ENCODE data around the gene SHD.
A peak's percentile ranks its signal among the peaks of the same experiment; 100 is the strongest.
"Not testable (repeated sequence)": the region's sequence is repeated elsewhere in the genome, so short reads cannot be mapped to it uniquely, and the experiment has no call there.

SHD gene

DNA sequence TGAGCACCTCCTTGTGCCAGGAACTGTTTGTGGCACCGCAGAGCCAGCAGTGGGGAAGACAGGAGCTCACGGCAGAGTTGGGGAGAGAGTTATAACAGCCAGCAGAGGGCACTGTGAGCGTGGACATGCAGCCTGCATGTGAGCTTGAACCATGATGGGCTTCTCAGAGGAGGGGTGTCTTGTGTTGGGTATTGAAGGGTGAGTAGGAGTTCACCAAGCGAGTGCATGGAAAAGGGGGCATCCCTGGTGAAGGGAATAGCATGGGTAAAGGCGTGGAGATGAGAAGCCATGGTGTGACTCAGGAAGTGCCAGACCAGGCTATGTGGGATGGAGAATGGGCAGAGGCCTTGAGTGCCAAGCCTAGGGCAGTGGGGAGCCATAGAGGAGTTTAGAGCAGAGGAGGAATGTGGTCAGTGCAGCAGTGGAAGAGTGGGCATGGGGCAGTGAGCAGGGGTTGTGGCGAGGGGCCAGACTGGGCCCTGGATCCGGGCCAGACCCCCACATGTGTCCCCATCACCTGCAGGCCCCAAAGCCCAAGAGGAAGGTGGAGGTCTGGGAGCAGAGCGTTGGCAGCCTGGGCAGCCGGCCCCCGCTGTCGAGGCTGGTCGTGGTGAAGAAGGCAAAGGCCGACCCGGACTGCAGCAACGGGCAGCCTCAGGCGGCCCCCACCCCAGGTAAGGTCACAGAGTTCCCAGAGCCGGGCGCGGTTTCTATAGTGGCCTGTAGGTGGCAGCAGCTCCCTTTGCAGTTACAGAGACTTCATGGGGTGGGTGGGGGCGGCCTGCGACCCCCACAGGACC, 11.8 kb upstream of the SHD start:
- DNase-seq (ENCODE audit: low read depth), result peak; percentile 21

DNA sequence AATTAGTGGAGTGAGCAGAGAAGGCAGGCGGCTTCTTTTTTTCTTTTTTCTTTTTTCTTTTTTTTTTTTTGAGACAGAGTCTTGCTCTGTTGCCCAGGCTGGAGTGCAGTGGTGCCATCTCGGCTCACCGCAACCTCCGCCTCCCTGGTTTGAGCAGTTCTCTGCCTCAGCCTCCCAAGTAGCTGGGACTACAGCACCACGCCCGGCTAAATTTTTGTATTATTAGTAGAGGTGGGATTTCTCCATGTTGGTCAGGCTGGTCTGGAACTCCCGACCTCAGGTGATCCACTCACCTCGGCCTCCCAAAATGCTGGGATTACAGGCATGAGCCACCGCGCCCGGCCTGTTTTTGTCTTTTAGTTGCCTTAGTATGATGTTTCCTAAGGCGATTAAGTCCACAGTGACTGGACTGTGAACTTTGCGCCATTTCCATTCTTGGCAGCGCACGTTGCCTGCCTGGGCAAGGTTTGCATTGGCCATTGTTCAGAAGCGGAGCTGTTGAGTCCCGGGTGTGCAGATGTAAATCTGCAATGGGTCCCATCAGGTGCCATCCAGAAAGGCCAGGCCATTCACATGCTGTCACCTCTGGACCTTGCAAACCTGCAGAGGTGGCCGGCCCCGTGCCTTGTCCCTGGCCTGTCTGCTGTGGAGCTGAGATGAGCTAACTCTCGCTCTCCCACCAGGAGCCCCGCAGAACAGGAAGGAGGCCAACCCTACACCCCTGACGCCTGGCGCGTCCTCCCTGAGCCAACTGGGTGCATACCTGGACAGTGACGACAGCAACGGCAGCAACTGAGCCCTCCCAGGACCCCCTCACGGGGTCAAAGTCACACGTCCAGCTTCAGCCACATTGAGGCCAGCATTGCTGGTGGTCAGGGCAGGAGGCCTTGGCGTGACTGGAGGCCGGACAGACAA, 10.9 kb upstream of the SHD start:
- DNase-seq (ENCODE audit: low read depth), result no peak

DNA sequence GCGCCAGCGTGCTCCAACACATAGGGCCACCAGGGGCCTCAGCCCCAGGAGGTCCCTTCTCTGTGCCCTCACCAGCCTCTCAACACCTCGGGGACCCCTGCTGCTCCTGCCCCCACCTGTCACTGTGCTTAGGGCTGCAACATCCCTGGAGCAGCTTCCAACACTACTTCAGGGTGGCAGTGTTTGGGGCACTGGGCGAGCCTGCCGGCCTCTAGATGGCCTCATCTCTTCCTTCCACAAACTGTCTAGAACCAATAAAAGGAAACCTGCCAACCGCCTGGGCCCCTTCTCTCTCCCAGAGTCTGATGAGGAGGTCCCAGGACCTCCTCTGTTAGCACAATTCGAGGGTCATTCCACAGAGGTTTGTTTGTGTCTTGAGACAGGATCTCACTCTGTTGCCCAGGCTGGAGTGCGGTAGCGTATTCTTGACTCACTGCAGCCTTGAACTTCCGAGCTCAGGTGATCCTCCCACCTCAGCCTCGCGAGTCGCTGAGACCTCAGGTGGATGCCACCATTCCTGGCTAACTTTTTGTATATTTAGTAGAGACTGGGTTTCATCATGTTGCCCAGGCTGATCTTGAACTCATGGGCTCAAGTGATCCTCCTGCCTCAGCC, 10.1 kb upstream of the SHD start:
- no peak for DNase-seq (ENCODE audit: low read depth)

DNA sequence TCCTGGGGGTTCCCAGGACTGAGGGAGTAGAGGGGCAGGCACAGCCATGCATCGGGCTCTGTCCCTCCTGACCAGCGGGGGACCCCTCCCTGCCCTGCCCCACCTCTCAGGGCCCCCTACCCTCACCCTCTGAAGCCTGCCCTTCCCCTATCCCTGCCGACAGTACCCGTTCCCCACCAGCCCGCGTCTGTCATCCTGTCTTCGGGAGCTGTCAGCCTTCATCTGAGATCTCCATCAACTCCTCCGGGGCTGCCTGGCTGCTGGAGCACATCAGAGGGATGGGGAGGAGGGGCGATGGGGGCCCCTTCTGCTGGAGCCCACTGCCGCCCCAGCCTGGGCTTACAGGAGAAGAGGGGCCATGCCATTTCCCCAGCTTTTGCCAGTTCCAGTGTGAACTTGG, 6.2 kb upstream of the SHD start:
- DNase-seq (ENCODE audit: low read depth), result no peak

DNA sequence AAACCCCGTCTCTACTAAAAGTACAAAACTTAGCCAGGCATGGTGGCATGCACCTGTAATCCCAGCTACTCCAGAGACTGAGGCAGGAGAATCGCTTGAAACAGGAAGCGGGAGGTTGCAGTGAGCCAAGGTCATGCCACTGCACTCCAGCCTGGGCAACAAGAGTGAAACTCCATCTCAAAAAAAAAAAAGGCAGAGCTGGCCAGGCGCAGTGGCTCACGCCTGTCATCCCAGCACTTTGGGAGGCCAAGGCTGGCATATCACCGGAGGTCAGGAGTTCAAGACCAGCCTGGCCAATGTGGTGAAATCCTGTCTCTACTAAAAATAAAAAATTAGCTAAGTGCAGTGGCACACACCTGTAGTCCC, 4.8 kb upstream of the SHD start:
- DNase-seq (ENCODE audit: low read depth), result not testable (repeated sequence)

DNA sequence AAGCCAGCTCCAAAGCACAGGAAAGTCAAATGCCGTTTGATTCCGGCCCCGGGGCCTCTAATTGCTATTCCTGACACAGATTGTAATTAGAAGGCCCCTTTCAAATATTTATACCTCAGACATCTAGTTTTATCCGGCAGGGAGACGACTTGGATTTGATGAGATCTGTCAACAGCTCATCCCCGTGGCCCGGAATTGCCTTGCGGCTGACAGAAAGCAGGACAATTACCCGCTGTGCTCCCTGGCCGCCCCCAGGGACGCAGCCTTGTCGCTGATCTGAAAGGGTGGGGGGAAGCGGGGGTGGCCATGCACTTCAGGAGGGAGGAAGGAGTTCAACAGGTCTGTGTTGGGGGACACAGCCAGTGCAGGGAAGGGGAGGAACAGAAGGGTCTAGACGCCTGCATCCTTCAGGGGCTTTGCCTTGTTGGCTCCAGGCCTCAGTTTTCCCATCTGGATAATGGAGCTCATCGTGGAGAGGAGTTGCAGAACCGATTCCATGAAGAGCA, 1.8 kb upstream of the SHD start:
- no peak for DNase-seq (ENCODE audit: low read depth)

DNA sequence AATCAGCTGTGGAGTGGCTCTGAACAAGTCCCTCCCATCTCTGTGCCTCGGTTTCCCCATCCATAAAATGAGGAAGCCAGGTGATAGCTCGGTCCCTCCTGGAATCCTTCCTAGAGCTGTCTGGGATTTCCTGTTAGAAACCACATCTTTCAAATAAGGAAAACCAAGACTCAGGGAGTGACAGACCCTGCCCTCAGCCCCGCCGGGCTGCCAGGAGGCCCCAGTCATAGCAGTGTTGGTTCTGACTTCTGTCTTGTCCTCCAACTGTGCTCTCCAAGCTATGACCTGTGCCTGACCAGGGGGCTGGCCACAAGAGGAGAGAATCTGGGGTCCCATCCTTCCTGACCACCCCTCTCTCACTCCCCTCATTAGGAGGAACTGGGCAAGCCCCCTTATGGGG, 1.1 kb upstream of the SHD start:
- no peak for DNase-seq (ENCODE audit: low read depth)

DNA sequence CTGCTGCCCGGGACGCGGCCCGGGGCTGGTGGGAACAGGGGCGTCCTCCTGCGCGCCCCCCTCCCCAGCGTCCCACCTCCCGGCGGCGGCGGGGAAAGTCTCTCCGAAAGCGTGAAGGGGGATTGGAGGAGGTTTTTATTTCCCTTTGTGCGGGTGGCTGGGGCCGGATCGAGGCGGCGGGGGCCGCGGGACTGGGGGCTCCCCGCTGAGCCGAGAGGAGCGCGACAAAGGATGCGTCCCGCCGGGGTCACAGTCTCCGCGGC, 132 bp downstream of the SHD start:
- DNase-seq (ENCODE audit: low read depth), result no peak

DNA sequence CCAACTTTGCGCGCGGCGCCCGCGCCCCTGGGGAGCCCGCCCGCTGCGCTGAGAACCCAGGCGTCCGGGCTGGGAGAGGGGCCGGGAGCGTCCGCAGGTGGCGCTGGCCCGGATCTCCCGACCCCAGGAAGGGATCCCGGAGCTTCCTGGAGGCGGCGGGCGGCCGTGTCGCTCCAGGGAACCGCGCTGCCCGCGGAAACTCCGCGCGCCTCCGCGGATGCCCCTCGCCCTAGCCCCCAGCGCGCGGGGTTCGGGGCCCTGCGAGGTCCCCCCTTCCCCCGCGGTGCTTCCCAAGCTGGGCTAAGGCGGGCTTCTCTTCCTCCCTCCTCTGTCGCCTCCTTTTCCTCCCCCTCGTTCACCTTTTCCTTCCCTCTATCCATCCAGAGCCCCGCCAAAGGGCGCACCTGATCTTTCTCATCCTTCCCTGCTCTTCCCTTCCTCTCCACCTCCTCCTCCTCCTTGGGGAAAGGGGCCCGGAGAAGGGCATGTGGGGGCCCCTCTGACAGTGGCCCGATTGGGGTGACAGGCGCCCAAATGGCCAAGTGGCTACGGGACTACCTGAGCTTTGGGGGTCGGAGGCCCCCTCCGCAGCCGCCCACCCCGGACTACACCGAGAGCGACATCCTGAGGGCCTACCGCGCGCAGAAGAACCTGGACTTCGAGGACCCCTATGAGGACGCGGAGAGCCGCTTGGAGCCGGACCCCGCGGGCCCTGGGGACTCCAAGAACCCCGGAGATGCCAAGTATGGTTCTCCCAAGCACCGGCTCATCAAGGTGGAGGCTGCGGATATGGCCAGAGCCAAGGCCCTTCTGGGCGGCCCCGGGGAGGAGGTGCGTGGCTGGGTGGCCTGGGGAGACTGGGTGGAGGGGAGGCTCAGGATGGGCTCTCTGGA, 710 bp downstream of the SHD start:
- no peak for DNase-seq (ENCODE audit: low read depth)

DNA sequence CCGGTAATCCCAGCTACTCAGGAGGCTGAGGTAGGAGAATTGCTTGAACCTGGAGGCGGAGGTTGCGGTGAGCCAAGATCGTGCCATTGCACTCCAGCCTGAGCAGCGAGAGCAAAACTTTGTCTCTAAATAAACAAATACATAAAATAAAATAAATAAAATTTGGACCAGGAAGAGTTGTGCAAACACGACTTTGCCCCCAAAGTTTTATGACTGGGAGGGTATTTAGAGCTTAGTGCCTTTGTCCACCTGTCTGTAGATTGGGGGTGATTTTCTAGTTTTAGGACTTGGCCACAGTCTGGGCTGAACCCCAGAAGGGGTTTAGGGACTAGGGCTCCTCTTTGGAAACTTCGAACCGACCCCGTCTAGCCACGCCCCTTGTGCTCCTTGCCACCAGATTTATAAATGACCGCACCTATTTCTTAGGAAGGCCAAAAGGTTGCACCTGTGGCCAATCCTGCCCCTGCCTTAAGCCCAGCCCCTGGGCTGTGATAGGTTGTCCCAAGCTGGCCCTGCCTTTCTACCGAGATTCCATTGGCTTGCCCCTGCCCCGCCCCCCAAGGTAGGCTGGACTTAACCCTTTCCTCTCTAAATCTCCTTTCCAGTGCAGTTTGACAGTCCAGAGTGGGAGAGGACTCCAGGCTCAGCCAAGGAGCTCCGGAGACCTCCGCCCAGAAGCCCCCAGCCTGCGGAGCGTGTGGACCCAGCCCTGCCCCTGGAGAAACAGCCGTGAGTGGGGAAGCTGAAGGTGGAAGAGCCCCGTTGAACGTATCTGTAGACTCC, 5.3 kb downstream of the SHD start:
- DNase-seq (ENCODE audit: low read depth), result no peak

DNA sequence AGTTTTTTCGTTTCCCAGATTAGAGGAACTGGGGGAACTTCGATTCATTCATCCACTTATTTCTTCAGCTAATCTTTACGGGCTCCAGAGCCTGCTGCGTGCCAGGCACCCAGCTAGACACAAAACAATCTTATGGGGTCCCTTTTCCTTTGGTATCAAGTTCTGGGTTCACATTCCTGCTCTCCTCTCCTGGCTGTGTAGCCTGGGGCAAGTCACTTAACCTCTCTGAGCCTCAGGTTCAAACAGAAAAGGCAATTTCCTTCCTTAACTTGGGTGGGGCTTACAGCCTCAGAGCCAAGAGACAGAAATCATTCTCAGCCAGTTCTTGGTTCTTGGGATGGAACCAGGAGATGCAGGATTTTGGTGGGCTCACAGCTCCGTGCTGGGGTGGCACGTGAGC, 5.9 kb downstream of the SHD start:
- no peak for DNase-seq (ENCODE audit: low read depth)

DNA sequence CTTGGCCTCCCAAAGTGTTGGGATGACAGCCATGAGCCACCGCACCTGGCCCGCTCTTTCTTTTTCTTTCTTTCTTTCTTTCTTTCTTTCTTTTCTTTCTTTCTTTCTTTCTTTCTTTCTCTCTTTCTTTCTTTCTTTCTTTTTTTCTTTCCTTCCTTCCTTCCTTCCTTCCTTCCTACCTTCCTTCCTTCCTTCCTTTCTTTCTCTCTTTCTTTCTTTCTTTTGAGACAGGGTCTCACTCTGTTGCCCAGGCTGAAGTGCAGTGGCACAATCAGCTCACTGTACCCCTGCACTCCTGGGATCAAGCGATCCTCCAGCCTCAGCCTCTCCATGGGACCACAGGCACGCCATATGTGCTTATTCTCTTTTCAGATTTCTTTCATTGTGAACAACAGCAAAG, 7.1 kb downstream of the SHD start:
- not testable (repeated sequence) for DNase-seq (ENCODE audit: low read depth)

DNA sequence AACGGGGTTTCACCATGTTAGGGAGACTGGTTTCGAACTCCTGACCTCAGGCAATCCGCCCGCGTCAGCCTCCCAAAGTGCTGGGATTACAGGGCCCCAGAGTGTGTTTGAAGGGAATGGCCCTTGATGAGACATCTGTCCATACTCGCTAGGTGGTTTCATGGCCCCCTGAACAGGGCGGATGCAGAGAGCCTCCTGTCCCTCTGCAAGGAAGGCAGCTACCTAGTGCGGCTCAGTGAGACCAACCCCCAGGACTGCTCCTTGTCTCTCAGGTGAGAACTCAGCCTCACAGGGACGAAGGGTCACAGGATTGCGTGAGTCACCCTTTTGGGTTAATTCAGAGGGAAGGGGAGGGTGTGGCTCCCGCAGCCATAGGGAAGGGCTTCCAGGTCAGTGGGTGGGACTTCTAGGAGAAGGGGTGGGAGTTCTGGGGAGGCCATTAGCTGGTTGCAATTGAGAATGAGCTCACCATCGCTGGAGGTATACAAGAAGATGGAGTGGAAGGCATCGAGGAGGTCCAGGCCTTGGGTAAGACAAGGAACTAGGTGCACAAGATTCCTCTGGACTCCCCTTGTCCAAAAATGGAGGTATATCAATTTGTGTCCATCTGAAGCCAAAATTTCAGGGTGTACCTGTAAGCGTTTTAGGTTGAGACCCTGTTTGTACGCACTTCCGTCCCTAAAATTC, 9.2 kb downstream of the SHD start:
- DNase-seq (ENCODE audit: low read depth), result no peak

DNA sequence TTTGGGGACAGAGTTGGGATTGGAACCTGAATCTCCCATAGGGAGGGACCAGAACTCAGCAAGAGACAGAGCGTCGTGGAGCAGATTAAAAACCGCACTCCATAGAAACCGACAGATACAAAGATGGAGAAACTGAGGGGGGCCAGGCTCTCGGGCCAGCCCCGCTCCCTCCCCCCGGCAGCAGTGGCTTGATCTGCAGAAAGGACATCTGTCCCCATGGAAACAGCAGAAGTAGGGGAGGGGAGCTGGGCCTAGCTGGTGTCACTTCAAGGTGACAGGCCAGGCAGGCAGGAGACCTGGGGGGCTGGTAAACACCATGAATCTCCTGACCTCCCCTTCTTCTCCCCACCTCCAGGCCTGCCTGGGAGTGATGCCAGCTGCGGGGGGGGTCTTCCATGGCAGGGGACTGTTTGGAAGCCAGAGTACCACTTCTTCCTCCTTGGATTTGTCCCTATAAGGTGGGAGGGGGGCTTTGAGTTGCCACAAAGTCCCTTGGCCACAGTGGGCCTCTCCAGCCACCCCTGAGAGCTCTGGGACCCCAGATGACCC, 12.2 kb downstream of the SHD start:
- DNase-seq (ENCODE audit: low read depth), result no peak

DNA sequence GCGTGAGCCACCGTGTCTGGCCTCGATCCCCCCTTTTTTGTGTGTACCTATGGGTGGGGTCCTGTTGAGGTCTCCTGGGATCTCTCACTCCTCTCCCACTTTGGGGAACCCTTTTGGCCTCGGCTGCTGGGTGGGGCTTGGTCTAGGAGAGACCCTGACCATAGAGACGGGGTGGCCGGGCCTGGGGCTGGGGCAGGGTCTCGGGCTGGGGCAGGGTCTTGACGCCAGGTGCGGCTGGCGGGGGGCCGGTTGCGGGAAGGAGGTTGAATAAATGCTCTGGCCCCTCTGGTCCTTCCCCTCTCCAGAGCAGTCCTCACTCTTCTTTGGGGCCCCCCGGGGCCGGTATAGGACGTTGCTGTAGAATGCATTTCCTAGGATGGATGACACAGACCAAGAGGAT, 13.4 kb downstream of the SHD start:
- no peak for DNase-seq (ENCODE audit: low read depth)

DNA sequence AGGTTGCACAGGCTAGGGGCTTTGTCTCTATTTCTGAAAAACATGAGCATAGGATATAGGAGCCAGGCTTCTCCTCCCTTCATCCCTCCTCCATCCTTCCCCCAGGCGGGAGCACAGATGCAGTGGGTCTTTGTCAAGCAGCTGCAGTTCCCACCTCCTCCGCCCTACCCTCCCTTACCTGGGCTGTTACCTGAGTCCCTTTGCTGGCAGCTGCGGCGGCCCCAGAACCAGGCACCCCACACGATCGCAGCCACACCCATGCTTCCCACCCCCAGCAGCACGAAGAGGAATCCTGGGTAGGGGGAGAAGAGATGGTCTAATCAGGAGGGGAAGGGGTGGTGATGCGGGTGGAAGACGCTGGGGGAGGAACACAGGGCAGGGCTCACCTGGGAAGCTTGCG, 15.3 kb downstream of the SHD start:
- no peak for DNase-seq (ENCODE audit: low read depth)

DNA sequence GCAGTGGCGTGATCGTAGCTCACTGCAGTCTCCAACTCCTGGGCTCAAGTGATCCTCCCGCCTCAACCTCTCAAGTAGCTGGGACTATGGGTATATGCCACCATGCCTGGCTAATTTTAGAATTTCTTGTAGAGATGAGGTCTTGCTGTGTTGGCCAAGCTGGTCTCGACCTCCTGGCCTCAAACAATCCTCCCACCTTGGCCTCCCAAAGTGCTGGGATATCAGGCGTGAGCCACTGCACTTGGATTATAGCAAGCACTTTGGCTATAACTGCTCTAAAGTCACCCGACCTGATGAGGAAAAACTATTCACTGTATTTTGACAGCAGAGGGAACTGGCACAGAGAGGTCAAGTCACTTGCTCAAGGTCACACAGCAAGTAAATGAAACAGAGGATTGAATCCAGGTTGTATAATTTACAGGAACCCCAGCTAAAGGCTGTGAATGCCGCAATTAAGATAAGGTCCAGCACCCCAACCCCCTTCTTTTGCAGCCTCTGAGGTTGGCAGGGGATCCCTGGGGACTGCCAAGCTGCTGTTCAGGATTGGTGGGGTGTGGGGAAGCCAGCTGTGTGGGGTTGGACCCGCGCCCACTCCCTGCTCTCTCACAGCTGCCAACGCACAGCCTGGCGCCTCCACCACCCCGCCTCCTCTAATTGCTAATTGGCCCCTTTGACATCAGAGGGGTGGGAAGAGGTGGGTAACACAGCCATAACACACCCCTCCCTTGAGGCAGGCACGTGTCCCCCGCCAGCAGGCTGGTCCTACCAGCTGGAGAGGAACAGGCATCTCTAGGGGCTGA, 17.1 kb downstream of the SHD start:
- DNase-seq (ENCODE audit: low read depth), result no peak

DNA sequence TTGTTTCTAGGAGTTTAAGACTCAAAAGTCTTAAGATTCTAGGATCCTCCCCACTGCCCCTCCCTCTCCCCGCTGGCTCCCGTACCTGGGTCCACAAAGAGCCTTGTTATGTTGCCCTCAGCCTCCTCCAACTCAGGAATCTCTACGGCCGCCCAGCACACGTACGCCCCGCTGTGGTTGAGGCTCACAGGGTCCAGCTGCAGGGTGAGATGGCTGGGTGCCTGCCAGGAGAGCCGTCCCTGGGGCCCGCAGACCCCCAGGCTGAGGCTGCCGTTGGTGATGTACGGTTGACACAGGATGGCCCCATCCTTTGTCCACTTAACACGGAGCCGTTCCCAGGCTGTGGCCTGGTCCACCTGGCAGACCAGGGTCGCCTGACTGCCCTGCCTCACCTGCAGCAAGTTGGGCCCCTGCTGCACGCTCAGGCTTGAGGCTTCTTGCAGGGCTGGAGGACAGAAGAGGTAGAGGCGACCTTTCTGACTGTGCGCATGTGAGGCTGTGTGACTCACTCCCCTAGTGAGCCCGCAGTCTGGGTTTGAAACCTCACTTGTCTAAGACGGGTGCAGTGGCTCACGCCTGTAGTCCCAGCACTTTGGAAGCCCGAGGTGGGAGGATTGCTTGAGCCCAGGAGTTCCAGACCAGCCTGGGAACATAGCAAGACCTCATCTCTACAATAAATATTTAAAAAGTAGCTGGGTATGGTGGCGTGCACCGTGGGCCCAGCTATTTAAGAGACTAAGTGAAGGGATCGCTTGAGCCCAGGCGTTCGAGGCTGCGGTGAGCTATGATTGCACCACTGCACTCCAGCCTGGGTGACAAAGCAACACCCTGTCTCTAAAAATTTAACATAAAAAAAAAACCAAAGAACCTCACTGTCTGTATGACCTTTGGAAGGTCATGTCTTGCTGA, 19.1 kb downstream of the SHD start:
- DNase-seq (ENCODE audit: low read depth), result no peak

All from fibroblast of the conjunctiva (primary cell).